ENCODE measurements around the gene SLC18A2.

DNA sequence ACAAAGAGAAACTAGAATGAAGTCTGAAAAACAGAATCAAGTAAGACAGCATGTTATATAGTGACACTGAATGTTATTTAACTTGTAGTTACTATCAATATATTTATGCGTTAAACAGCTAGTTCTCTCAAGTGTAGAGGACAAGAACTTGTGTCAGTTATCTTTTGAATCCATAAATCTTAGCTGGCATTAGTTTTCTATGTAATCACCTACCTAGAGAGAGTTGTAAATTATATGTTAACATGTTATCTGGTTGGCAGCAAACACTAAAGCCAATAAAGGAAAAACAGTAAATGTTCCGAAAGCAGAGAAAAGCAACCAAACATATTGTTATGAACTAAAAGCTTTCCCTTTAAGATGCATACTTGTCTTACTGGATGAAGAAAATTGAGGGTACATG lies 36.8 kb downstream of the SLC18A2 start:
- TF ChIP-seq, protein P1, sequence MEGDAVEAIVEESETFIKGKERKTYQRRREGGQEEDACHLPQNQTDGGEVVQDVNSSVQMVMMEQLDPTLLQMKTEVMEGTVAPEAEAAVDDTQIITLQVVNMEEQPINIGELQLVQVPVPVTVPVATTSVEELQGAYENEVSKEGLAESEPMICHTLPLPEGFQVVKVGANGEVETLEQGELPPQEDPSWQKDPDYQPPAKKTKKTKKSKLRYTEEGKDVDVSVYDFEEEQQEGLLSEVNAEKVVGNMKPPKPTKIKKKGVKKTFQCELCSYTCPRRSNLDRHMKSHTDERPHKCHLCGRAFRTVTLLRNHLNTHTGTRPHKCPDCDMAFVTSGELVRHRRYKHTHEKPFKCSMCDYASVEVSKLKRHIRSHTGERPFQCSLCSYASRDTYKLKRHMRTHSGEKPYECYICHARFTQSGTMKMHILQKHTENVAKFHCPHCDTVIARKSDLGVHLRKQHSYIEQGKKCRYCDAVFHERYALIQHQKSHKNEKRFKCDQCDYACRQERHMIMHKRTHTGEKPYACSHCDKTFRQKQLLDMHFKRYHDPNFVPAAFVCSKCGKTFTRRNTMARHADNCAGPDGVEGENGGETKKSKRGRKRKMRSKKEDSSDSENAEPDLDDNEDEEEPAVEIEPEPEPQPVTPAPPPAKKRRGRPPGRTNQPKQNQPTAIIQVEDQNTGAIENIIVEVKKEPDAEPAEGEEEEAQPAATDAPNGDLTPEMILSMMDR (IDR thresholded peaks at IDR 0.05 in 8 of 11, conservative IDR thresholded peaks at IDR 0.05 in 3 of 11): no peak
- TF ChIP-seq POLR2A (IDR thresholded peaks at IDR 0.05) (no peak), POLR2AphosphoS5 (IDR thresholded peaks at IDR 0.05) (no peak)
